Stimulated activated CD8-positive, alpha-beta memory T cell treated with anti-CD3 and anti-CD28 coated beads, Interleukin-4, amount 100 ng/mL, for 48 hours (primary cell): ENCODE data around the gene RFK.
"Not testable (repeated sequence)": the region's sequence is repeated elsewhere in the genome, so short reads cannot be mapped to it uniquely, and the experiment has no call there.

Source experiments
- DNase-seq: peaks from one replicate; pipeline ENCODE4 v3.0.0-alpha.2; 2020

RFK gene

DNA sequence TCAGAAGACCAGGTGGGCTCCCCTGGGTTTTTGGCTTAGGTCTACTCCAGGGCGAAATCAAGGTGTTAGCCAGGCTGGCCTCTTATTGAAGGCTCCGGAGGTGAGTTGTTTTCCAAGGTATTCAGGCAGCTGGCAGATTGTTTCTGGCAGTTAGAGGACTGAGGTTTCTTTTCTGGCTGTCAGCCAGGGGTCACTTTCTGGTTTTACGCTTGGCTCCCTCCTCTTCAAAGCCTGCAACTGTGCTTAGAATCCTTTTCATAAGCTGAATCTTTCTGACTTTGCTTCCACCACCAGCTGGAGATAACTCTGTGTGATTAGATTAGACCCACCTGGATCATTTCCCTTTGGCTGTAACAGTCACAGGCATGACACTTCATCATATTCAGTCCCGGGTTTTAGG lies 24.6 kb downstream of the RFK start:
- DNase-seq: no peak

DNA sequence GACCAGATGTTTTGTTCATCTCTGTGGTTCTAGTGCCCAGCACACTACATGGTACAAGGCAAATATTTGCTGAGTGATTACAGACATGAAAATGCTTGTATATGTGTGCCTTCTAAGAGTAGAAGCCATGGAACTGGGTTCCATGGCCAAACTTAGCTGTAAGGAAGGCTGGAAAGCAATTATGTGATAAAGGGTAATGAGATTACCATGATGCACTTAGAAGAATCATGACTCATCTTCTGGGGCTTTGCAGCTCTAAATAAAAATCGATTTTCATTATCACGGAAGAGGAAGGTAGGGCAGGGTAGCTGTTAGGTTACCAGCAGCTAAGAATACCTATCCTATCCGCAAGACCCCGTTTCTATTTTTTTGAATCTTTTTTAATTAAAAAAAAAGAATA lies 28.0 kb downstream of the RFK start:
- no peak for DNase-seq

DNA sequence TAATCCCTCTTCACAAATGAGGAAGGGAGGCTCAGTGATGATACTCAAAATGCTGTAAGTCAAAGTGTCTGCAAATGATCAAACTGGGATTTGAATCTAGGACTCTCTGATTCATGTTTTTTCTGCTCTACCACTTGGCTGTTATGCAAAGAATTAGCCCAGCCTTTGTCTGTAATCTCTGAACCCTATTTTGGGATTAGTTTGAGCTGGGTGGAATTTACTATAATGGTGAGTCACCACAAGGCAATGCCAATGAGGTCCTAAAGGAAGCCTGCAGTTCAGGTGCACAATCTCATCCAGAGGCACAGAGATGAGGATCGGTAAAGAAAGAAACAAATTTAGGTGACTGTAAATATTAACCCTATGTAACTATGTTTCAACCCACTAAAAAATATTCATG lies 29.2 kb downstream of the RFK start:
- no peak for DNase-seq

DNA sequence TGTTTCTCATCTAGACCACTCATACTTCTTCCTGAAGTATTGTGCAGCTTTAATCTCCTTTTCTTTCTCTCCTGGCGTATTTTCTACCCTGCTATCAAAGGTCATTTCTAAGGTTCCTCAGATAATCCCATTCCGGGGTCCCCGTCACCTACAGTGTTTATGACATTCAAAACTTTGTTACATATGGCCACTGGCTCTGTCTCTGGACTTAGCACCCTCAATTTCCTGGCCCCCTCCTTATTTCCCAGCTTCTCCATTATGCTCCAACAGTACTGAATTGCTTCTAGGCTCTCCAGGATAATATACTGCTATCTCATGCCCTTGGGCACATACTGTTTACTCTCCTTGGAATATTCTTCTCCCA lies 31.2 kb downstream of the RFK start:
- no peak for DNase-seq

DNA sequence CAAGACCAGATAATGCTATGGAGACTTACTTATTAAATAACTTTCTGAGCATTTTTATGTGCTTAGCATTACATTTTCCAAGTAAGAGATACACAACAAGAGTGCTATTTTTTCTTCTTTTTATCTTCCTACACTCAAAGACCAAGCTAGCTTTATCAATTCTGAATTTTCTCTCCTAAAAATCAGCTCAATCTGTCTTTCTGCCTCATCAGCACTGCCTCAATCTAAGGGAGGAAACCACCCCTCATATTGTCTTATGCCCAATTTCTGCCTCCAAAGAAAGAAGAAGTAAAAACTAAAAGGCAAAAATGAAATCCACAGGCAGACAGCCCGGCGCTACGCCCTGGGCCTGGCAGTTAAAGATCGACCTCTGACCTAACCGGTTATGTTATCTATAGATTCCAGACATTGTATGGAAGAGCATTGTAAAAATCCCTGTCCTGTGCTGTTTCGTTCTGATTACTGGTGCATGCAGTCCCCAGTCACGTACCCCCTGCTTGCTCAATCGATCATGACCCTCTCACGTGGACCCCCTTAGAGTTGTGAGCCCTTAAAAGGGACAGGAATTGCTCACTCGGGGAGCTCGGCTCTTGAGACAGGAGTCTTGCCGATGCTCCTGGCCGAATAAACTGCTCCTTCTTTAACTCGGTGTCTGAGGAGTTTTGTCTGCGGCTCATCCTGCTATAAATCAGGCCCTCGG lies 31.7 kb downstream of the RFK start:
- DNase-seq: not testable (repeated sequence)

DNA sequence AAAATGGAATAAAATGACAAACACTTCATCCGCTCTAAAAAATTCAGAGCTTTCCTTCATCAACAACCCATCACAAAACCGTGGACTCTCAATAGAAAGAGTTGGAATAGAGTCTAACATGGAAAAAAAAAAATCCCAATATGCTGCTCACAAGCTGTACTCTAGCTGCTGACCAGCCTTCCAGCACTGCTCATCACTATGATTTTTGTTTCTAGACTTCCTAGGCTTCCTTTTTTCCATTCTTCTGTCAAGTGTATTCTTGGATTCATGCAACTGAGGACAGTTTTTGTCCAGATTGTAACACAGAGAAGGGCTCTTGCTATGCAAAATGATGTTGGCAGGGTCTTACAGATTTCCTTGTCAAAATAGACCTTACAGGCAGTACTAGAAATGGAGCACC lies 34.5 kb downstream of the RFK start:
- DNase-seq: no peak

DNA sequence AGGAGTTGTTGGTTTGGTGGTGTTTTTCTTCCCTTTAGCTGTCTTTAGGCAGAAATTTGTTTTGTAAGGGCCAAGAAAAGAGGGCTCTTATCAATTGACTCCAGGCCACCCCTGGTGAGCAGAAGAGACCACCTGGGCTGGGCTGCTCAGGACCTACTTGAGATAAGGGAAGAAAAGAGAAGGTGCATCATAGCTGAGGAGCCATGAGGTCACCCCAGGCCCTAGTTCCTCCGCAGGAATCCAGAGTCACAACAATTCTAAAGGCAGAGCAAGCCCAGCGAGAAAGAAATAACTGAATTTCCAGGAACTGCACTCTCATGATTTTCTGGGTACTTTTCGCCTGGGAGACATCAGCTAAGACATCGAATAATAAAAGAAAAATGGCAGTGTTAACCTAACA lies 34.9 kb downstream of the RFK start:
- no peak for DNase-seq

DNA sequence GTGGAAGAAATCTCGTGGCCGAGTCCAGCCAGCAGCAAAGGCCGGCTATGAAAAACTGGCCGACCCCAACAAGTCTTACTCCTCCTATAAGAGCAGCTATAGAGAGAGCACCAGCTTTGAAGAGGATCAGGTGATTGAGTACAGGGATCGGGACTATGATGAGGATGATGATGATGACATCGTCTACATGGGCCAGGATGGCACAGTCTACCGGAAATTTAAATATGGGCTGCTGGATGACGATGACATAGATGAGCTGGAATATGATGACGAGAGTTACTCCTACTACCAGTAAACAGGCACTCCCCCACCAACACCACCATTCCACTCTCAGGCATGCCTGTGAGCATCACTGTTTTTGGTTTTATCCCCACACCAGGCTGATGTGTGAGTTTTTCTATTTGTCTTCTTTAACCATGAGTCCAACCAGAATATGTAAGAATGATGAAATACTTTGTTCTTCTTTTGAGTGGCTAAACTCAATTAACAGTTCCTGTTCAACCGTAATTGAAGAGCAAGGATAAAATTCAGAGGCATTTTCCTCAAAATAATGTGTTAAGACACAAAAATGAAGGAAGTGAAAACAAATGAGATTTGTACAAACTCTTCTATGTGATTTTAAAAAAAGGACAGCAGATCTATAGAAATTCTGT lies 35.5 kb downstream of the RFK start:
- DNase-seq: no peak

DNA sequence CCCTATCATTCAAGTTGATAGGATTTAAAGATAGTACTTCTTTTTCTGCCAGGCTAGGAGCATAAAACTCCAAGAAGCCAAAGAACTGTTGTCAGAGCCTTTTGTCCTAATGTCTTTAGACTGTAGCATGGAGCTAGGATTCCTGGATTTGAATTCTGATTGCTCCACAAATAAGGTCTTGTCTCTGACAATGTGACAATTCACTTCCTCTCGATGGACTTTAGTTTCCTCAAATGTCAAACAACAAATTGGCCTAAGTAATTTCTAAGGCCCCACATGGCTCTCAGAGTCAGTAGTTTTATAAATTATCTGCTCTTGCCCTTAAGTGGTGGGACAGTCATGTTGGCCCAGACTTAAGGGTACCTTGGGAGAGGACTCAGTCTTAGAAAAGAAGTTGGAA lies 36.7 kb downstream of the RFK start:
- no peak for DNase-seq

DNA sequence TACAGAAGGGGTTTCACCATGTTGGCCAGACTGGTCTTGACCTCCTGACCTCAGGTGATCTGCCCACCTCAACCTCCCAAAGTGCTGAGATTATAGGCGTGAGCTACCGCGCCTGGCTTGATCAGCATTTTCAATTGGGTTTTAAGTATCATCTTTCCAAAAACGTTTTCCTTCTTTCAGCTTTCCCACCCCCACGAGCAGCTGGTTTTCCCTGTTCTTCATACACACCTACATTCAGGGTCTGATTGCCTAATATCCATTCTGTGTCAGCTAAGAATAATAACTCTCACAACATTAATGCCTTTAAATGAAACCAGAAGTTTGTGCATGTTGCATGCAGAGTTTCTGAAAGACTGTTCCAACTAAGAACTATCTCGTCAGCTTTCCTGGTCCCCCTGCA lies 38.3 kb downstream of the RFK start:
- no peak for DNase-seq

DNA sequence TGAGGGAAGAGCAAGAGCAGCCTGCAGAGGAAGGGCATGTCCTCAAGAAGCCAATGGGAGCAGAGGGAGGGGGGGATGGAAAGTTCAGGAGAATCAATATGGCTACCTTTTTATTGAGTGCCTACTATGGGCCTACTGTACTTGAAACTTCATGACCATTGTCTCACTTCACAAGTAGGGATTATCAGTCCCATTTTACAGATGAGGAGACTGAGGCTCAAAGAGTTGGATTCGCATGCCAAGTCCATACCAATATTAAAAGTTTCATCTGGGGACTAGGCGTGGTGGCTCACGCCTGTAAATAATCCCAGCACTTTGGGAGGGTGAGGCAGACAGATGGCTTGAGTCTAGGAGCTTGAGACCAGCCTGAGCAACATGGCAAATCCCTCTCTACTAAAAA lies 40.0 kb downstream of the RFK start:
- no peak for DNase-seq

DNA sequence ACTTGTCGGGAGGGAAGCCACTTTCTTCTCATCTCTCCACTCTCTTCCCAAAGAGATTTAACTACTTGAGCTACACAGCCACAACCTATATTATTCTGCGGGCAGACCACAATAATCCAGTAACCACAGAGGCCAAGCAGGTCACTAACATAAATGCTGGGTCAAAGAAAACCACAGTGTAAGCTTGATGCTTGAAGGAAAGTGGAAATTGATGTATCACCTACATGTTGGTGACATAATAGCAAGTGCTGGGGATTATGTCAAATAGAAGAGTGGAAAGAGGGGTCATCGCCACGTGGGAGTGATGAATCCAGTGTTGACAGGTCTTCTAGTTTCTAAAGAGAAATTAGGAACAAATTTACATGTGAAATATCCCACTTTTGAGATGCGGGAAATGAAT lies 40.9 kb downstream of the RFK start:
- DNase-seq: no peak

DNA sequence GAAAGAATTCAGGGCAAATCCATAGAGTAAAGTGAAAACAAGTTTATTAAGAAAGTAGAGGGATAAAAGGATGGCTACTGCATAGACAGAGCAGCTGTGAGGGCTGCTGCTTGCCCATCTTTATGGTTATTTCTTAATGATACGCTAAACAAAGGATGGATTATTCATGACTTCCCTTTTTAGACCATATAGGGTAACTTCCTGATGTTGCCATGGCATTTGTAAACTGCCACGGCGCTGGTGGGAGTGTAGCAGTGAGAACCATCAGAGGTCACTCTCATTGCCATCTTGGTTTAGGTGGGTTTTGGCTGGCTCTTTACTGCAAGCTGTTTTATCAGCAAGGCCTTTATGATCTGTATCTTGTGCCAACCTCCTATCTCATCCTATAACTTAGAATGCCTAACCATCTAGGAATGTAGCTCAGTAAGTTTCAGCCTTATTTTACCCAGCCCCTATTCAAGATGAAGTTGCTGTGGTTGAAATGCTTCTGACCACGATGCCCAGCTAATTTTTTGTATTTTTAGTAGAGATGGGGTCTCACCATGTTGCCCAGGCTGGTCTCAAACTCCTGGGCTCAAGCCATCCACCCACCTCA lies 42.1 kb downstream of the RFK start:
- DNase-seq: no peak

DNA sequence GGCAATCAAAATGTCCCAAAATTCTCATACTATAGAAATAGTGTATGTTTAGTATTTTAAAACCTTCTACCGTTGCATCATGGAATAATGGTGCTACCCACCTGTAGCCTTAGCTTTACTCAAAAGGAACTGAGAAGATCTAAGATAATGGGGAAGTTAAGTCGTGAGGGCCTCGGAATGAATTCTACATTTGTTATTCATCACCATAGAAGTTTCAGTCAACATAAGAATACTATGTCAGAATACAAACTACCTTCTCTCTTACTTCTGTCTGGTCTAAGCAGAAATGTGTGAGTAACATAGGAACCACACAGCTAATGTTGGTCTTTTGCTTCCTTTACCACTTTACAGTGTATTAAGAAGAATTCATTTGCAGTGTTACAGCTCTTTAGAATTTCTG lies 43.2 kb downstream of the RFK start:
- no peak for DNase-seq

DNA sequence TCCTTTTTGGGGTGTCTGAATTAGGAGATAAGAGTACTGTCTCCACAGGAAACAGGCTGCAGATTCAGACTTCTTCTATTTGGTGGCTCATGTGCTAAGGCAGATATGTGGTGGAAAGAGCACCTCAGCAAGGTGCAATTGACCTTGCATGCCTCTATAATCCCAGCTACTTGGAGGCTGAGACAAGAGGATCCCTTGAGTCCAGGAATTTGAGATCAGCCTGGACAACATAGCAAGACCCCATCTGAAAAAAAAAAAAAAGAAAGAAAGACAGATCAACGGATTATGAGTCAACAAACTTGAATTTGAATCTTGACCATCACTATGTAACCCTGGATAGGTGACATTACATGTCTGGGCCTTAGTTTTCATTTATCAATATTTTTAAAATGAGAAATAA lies 44.4 kb downstream of the RFK start:
- DNase-seq: no peak

DNA sequence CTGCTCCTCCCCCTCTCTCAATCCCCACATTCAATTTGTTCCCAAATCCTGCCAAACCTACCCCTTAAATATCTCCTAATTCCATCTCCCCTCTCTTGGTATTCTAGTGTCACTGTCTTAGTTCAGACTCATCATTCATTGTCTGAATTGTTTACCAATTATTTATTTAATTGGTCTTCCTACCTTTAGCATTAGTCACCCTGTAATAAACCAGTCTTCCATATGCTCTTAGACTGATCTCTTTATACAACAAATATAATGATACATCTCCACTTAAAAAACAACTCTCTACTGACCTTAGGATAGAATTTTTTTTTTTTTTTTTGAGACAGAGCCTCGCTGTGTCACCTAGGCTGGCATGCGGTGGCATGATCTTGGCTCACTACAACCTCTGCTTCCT lies 51.4 kb downstream of the RFK start:
- no peak for DNase-seq

DNA sequence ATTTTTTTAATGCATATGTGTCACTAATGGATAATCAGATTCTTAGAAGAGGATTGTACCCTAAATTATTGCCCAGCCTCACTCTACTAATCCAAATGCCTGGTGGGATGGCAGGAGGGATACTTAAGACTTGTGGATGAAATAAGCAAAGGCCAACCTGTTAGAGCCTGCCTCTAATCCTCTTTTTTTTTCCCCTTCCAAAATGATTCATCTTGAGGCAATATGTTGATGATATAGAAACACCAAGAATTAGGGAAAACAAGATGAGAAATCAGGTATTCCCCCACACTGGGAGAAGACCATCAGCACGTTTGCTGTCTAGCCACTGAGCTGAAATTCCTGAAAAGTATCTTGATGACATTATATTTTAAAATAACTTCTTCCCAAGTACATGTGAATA lies 52.0 kb downstream of the RFK start:
- DNase-seq: no peak

DNA sequence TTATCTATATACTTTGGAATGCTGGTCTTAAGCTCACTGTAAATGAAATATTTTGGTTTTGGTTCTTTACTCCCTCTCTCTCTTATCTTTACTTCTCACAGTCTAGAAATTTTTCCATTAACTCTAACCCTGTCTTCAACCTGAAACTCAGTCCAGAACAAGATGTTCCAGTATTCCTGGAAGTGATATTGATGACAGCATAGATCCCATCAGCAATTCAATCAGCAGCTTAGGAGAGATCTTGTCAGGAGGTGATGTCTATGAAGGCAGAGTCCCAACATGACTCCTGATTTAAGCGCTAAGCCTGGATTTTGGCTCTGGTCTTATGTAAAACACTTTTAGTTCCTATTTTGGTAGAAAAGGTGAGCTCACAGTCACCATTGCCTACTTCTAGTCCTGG lies 52.6 kb downstream of the RFK start:
- no peak for DNase-seq

DNA sequence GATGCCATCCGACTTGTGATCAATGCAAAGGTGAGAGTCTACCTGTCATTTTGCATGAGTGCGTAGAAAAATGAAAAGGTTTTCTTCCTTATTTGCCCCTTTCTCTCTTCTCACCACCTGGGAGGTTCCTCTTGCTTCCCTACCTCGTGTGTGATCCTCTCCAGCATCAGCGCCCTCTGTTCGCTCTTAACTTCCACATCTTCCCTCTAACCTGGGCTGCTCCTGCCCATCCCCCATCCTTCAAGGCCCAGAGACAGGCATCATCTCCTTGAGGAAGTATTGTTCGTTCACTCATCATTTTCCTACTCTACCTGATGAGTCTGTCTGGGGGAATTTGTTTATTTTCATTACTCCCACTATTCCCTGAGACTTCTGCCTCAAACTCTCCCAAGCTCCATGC lies 55.8 kb downstream of the RFK start:
- DNase-seq: no peak

DNA sequence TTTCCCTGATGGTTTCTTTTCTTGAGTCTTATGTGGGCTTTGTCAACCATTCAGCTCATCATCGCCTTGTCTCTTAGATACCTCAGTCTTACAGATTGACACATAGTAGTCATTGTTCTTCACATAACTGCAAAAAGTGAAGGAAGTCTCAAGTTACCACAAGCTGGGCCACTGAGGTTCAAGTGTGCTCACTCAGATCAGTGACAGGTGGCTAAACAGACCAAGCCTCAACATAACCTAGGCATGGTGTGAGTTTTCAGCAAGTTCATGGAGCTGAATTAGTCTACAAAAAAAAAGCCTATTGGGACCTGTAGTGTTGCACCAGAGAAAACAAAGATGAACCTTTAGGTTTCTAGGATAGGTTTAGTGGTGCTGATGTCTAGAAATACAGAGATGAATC lies 58.2 kb downstream of the RFK start:
- DNase-seq: no peak
